AG09319 (cell line): ENCODE data around the gene HNRNPUL1.

Experiments
- DNase-seq: peaks from one replicate; pipeline ENCODE4 v3.0.0-alpha.2; 2010; ENCODE audit warnings: low read depth; ENCODE audit errors: extremely low read depth
- CTCF ChIP-seq: IDR thresholded peaks from 2 replicates; pipeline ENCODE4 v1.5.1; 2011; ENCODE audit warnings: low read depth, mild to moderate bottlenecking, inconsistent platforms, low read length, moderate library complexity

HNRNPUL1 gene

GRCh38 chr19:41264581-41265394, 616 bp downstream of the HNRNPUL1 start:
- no peak for TF ChIP-seq CTCF
- DNase-seq: no peak

GRCh38 chr19:41265395-41266153, 1.4 kb downstream of the HNRNPUL1 start:
- no peak for DNase-seq
- no peak for TF ChIP-seq CTCF

DNA sequence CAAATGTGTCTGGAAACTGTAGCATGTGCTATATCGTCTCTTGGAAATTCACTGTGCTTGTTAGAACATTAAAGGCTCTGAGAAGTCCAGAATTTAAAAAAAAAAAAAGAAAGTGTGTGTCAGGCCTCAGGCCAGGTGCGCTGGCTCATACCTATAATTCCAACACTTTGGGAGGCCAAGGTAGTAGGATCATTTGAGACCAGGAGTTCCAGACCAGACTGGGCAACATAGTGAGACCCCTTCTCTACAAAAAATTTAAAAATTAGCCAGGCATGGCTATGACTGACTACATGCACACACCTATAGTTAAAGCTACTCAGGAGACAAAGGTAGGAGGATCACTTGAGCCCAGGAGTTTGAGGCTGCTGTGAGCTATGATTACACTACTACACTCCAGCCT, 4.9 kb downstream of the HNRNPUL1 start:
- TF ChIP-seq CTCF: no peak
- no peak for DNase-seq

DNA sequence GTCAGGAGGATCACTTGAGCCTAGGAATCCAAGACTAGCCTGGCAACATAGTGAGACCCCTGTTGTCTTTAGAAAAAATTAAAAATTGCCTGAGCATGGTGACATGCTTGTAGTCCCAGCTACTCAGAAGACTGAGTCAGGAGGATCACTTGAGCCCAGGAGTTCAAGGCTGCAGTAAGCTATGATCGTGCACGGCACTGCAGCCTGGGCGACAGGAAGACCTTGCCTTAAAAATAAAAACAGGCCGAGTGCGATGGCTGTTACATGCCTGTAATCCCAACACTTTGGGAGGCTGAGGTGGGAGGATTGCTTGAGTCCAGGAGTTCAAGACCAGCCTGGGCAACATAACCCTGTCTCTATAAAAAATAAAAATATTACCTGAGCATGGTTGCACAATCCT, 5.4 kb downstream of the HNRNPUL1 start:
- no peak for DNase-seq
- no peak for TF ChIP-seq CTCF

DNA sequence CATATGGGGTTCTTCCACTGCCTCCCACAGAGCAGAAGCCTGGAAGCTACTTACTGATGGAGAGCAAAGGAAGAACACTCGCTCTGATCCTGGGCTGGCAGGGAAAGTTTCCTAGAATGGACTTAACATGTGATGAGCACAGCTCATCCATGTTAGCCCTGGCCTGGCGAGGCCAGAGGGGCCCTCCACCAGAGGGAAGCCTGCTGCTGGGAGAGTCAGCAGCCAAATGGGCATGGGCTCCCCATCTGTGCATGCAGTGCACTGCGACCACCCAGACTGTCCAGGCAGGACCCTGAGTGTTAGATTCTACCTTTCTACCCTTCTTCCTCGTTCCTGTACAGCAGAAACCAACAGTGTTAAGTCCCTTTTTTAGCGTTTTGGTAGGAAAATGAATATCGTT, 8.9 kb downstream of the HNRNPUL1 start:
- TF ChIP-seq CTCF: no peak

GRCh38 chr19:41274802-41275201, 10.6 kb downstream of the HNRNPUL1 start:
- DNase-seq: no peak

More for the DNA sequence above, 8.9 kb downstream of the HNRNPUL1 start:
- no peak for DNase-seq

More at GRCh38 chr19:41274802-41275201, 10.6 kb downstream of the HNRNPUL1 start:
- no peak for TF ChIP-seq CTCF
